GM23338 (cell line): Measurements from ENCODE around the gene ZFYVE28.

ENCODE experiments used
- CREB1 ChIP-seq: fragments of 250-450 bp; sonication (Bioruptor Pico); IDR thresholded peaks from 2 replicates; pipeline ENCODE4 v1.5.0; 2020; ENCODE audit warnings: low read depth, mild to moderate bottlenecking, moderate library complexity
- CTCF ChIP-seq, 2 experiments: fragments of 200-600 bp in 1 of 2; sonication (generic) in 1 of 2; conservative IDR thresholded peaks; 2 replicates each; pipeline versions ENCODE4 v1.5.1 to v1.6.1; 2016 to 2017; ENCODE audit warnings: antibody characterized with exemption in 2 of 2, low read depth in 2 of 2, mild to moderate bottlenecking in 2 of 2, moderate library complexity in 1 of 2
- EZH2 ChIP-seq: fragments of 200-600 bp; sonication (generic); IDR thresholded peaks from one replicate; pipeline ENCODE4 v1.8.0; 2017; ENCODE audit warnings: antibody characterized with exemption, mild to moderate bottlenecking, low read depth; ENCODE audit not compliant: unreplicated experiment
- EZH2phosphoT487 ChIP-seq: fragments of 200-600 bp; sonication (generic); IDR thresholded peaks from one replicate; pipeline ENCODE4 v1.8.1; 2018; ENCODE audit warnings: antibody characterized with exemption; ENCODE audit not compliant: unreplicated experiment
- JUNB ChIP-seq: IDR thresholded peaks from one replicate; pipeline ENCODE4 v1.6.1; 2016; ENCODE audit warnings: antibody characterized with exemption; ENCODE audit not compliant: unreplicated experiment
- POLR2AphosphoS5 ChIP-seq: IDR thresholded peaks from 2 replicates; pipeline ENCODE4 v1.6.1; 2016; ENCODE audit warnings: antibody characterized with exemption, low read depth
- REST ChIP-seq: IDR thresholded peaks from one replicate; pipeline ENCODE4 v1.6.1; 2018; ENCODE audit warnings: antibody characterized with exemption; ENCODE audit not compliant: unreplicated experiment
- STAT1 ChIP-seq: IDR thresholded peaks from one replicate; pipeline ENCODE4 v1.6.1; 2016; ENCODE audit warnings: antibody characterized with exemption; ENCODE audit not compliant: unreplicated experiment
- ZNF331 ChIP-seq: fragments of 250-450 bp; sonication (Bioruptor Pico); IDR thresholded peaks from 2 replicates; pipeline ENCODE4 v1.5.0; 2020; ENCODE audit warnings: low read depth, mild to moderate bottlenecking, moderate library complexity

DNA sequence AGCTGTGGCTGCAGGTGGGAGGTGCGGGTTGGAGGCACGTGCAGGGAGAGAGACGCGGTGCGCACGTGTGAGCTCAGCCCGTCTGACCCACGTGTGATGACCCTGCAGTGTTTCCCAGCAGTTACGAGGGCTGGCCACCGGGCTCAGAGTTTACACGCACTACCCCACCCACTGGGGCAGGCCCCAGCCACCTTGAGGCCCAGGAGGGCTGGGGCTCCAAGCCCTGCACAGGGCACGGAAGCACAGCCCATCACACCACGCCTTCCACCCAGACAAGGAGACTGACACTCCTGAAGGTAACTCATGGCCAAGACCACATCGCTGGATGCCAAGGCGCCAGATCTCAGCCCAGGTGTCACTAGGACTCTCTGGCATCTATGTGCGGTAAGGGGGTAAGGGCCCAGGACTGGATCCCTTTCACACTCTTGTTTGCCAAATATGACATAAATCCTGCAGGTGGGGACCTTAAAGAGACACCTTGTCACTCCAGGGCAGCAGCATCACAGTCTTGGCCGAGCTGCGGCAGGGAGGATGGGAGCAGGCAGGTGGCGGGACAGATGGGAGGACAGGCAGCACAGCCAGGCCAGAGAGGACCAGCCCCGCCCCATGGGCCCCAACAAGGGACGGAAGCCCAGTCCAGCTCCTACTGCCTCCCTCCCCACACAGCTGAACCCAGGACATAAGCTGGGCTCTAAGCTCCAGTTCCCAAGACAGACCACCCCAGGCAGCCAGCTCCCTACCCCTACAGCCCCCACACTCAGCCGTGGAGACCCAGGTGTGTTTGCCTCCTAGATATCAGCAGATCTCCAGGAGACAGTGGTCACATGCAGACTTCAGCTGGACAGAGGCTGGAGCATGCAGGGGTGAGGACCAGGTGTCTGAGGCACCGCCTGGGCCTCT is 56.8 kb downstream of the ZFYVE28 start:
- TF ChIP-seq CTCF (conservative IDR thresholded peaks at IDR 0.05; ENCODE audit: low read depth in 2 of 2): no peak
- no peak for TF ChIP-seq POLR2AphosphoS5
- no peak for TF ChIP-seq EZH2
- TF ChIP-seq EZH2phosphoT487: no peak
- no peak for TF ChIP-seq ZNF331 (CRISPR knock-in tag)
- TF ChIP-seq STAT1: no peak
- TF ChIP-seq JUNB: no peak
- TF ChIP-seq CREB1 (CRISPR knock-in tag): no peak
- TF ChIP-seq REST: no peak
